Esophagus muscularis mucosa (tissue), 4 donors: ENCODE measurements around the gene ZNF319. TPM values are rescaled to one million over a fixed set of nuclear protein-coding genes. Genes with fewer than 3 reads are reported as not detected.

ENCODE experiments used
- DNase-seq: peaks from one replicate; pipeline ENCODE4 v3.0.0-alpha.2; 2017; ENCODE audit errors: extremely low spot score
- H3K27ac ChIP-seq, 4 donors: fragments of 200-600 bp; sonication (generic); replicated peaks in 1 of 4; 1 replicate in 3 of 4; 2 replicates in 1 of 4; pipeline ENCODE4 v1.5.1; 2016 to 2019; ENCODE audit warnings: mild to moderate bottlenecking in 1 of 4
- H3K27me3 ChIP-seq, 4 donors: fragments of 200-600 bp; sonication (generic); one replicate each; pipeline versions ENCODE4 v1.5.1 to v1.6.0; 2016 to 2019
- H3K36me3 ChIP-seq, 4 donors: fragments of 200-600 bp; sonication (generic); one replicate each; pipeline ENCODE4 v1.5.1; 2016 to 2019
- H3K4me1 ChIP-seq, 4 donors: fragments of 200-600 bp; sonication (generic); one replicate each; pipeline ENCODE4 v1.5.1; 2016 to 2019
- H3K4me3 ChIP-seq, 4 donors: fragments of 200-600 bp; sonication (generic); 1 replicate in 2 of 4; 2 replicates in 2 of 4; pipeline ENCODE4 v1.5.1; 2016 to 2019; ENCODE audit warnings: mild to moderate bottlenecking in 4 of 4, moderate library complexity in 1 of 4
- H3K9me3 ChIP-seq, 4 donors: fragments of 200-600 bp; sonication (generic); 1 replicate in 3 of 4; 2 replicates in 1 of 4; pipeline ENCODE4 v1.5.1; 2016 to 2019
- CTCF ChIP-seq, 3 experiments: fragments of 200-600 bp in 2 of 3; fragments of 450-650 bp in 1 of 3; sonication (generic) in 2 of 3; IDR thresholded peaks; one replicate each; pipeline ENCODE4 v1.5.1; 2017 to 2019; ENCODE audit warnings: antibody characterized with exemption in 3 of 3, mild to moderate bottlenecking in 2 of 3, moderate library complexity in 1 of 3
- EP300 ChIP-seq: sonication (generic); formaldehyde crosslinking; IDR thresholded peaks from one replicate; pipeline ENCODE4 v1.6.1; 2017; ENCODE audit warnings: antibody characterized with exemption
- POLR2A ChIP-seq: fragments of 450-650 bp; IDR thresholded peaks from one replicate; pipeline ENCODE4 v1.6.1; 2017; ENCODE audit warnings: antibody characterized with exemption, moderate library complexity, mild to moderate bottlenecking, low read depth
- POLR2AphosphoS5 ChIP-seq, 2 donors: sonication (generic); formaldehyde crosslinking; IDR thresholded peaks; one replicate each; pipeline ENCODE4 v1.6.1; 2017; ENCODE audit warnings: antibody characterized with exemption in 2 of 2
- WGBS: methylation state at CpG from one replicate; pipeline ENCODE4 v1.1.5; 2018; 5-methylcytosine and 5-hydroxymethylcytosine counted together
- intact Hi-C: fragments of 100-400 bp; cut with DNase I; formaldehyde crosslinking; loops from one replicate; pipeline ENCODE4 v1.15.1; 2023
- total RNA-seq, 4 donors: library from RNA; depleted of rRNA; stranded (reverse); fragments of >200 nt; gene quantifications; one replicate each; pipeline versions ENCODE4 v1.1.0 to v1.2.1, GENCODE V29; 2016

The ZNF319 gene
- total RNA-seq, 4 donors from 2014 or later = 7.1 to 20.9 (median 12.8) TPM

GRCh38 chr16:57964157-57964700, 36.2 kb downstream of the ZNF319 start:
- Histone ChIP-seq H3K36me3 (no peaks in the 10 kb centered on the region), H3K4me1 (no peaks in the 10 kb centered on the region), H3K27ac (no peak overlapping the region), H3K4me3 (no peak overlapping the region), H3K27me3 (no peaks in the 10 kb centered on the region), H3K9me3 (no peaks in the 10 kb centered on the region)
- no peak for DNase-seq
- no peak for TF ChIP-seq CTCF (IDR thresholded peaks at IDR 0.05)
- TF ChIP-seq EP300 = no peak
- TF ChIP-seq POLR2AphosphoS5 (IDR thresholded peaks at IDR 0.05) = no peak
- no peak for TF ChIP-seq POLR2A
- 77% methylated on average over 10 of the region's 10 CpGs for WGBS
- intact Hi-C loops = no loop called here

GRCh38 chr16:57962756-57963155, 37.7 kb downstream of the ZNF319 start:
- no peaks in the 10 kb centered on the region for H3K4me1 ChIP-seq
- no peak for TF ChIP-seq CTCF (IDR thresholded peaks at IDR 0.05)
- TF ChIP-seq POLR2A = no peak
- TF ChIP-seq POLR2AphosphoS5 (IDR thresholded peaks at IDR 0.05) = no peak
- no peak for TF ChIP-seq EP300
- DNase-seq = no peak
- H3K4me3 ChIP-seq = no peak overlapping the region
- intact Hi-C loops = no loop called here
- no peak overlapping the region for H3K27ac ChIP-seq
- H3K9me3 ChIP-seq = no peaks in the 10 kb centered on the region
- no peaks in the 10 kb centered on the region for H3K36me3 ChIP-seq
- H3K27me3 ChIP-seq = no peaks in the 10 kb centered on the region
- no CpG with 5 or more reads among the region's 9 CpGs for WGBS

- no peak overlapping the region for H3K27ac ChIP-seq
- 71% methylated on average over 4 of the region's 5 CpGs for WGBS
- TF ChIP-seq CTCF (IDR thresholded peaks at IDR 0.05) (no peak), EP300 (no peak), POLR2A (no peak), POLR2AphosphoS5 (IDR thresholded peaks at IDR 0.05) (no peak)
- H3K9me3 ChIP-seq = no peaks in the 10 kb centered on the region
- no peaks in the 10 kb centered on the region for H3K36me3 ChIP-seq
- no peaks in the 10 kb centered on the region for H3K4me1 ChIP-seq
- no peaks in the 10 kb centered on the region for H3K27me3 ChIP-seq
- H3K4me3 ChIP-seq = no peak overlapping the region
- intact Hi-C loops = no loop called here
- no peak for DNase-seq
Measured at GRCh38 chr16:57962046-57962445, 38.4 kb downstream of the ZNF319 start.

GRCh38 chr16:57961538-57961937, 38.9 kb downstream of the ZNF319 start:
- TF ChIP-seq POLR2AphosphoS5 (IDR thresholded peaks at IDR 0.05) = no peak
- TF ChIP-seq CTCF (IDR thresholded peaks at IDR 0.05) = no peak
- TF ChIP-seq POLR2A = no peak
- no peak for TF ChIP-seq EP300
- Histone ChIP-seq H3K36me3 (no peaks in the 10 kb centered on the region), H3K4me1 (no peaks in the 10 kb centered on the region), H3K4me3 (no peak overlapping the region), H3K9me3 (no peaks in the 10 kb centered on the region), H3K27ac (no peak overlapping the region), H3K27me3 (no peaks in the 10 kb centered on the region)
- WGBS = 80% methylated on average over 2 of the region's 2 CpGs
- no peak for DNase-seq
- intact Hi-C loops = no loop called here

GRCh38 chr16:57960826-57961472, 39.5 kb downstream of the ZNF319 start:
- no peak for DNase-seq
- intact Hi-C loops = no loop called here
- Histone ChIP-seq H3K4me3 (no peak overlapping the region), H3K4me1 (no peaks in the 10 kb centered on the region), H3K9me3 (no peaks in the 10 kb centered on the region), H3K27me3 (no peaks in the 10 kb centered on the region), H3K36me3 (no peaks in the 10 kb centered on the region), H3K27ac (no peak overlapping the region)
- TF ChIP-seq POLR2AphosphoS5 (IDR thresholded peaks at IDR 0.05) (no peak), CTCF (IDR thresholded peaks at IDR 0.05) (no peak), EP300 (no peak), POLR2A (no peak)
- WGBS = 100% methylated on average over 1 of the region's 7 CpGs
